Measurements from ENCODE around the gene TST. TPM values are rescaled to one million over a fixed set of nuclear protein-coding genes. Genes with fewer than 3 reads are reported as not detected.

TST gene
- total and polyA plus RNA-seq, 4 donors, result 30.2 to 107 (median 56.7) TPM

DNA sequence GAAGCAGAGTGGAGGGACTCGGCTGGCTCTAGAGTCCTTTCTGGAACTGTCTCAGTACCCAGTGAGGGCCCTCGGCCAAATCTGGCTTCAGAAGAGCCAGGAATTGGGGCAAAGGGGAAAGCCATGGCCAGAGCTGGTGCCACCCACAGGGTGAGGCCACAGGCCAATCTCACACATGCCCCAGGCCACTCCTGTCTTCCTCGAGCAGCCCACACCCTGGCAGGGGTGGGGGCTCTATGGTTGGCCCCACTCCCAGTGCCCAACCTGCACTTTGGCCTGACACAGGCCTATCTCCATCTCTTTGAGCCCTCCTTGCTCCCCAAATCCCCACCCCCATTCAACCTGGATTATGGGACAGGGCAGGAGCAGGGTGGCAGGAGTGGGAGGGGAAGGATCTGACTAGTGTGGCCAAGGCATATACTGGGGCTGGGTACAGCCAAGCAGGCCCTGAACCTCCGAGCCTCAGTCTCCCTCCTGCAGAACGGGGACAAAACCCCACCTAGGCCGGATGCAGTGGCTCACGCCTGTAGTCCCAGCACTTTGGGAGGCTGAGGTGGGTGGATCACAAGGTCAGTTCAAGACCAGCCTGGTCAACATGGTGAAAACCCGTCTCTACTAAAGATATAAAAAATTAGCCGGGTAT lies 6.9 kb downstream of the TST start:
- no peak overlapping the region for H3K4me3 ChIP-seq
- H3K4me1 ChIP-seq (ENCODE audit: control insufficient read depth in 5 of 5, insufficient read depth in 5 of 5, low read length in 5 of 5), result peaks cover 0 to 18% (median 11%) of the 10 kb centered on the region in 5 donors
- H3K9ac ChIP-seq (ENCODE audit: insufficient read depth in 1 of 2, low read length in 2 of 2), result no peak overlapping the region
- 81 to 94% methylated on average over 8 to 9 of the region's 9 CpGs for WGBS, 2 donors
- no peaks in the 10 kb centered on the region for H3K9me3 ChIP-seq (ENCODE audit: control insufficient read depth in 4 of 4, insufficient read depth in 3 of 4, low read length in 3 of 4)
- no peak for DNase-seq
- peaks cover 0 to 4% (median 0%) of the 10 kb centered on the region in 4 donors for H3K36me3 ChIP-seq (ENCODE audit: control insufficient read depth in 4 of 4, insufficient read depth in 4 of 4, low read length in 4 of 4)
- no peak for ATAC-seq (ENCODE audit: insufficient read depth, low FRiP score)
- H3K27ac ChIP-seq (ENCODE audit: low read depth in 1 of 2, low read length in 1 of 2), result no peak overlapping the region
- TF ChIP-seq, protein P1, sequence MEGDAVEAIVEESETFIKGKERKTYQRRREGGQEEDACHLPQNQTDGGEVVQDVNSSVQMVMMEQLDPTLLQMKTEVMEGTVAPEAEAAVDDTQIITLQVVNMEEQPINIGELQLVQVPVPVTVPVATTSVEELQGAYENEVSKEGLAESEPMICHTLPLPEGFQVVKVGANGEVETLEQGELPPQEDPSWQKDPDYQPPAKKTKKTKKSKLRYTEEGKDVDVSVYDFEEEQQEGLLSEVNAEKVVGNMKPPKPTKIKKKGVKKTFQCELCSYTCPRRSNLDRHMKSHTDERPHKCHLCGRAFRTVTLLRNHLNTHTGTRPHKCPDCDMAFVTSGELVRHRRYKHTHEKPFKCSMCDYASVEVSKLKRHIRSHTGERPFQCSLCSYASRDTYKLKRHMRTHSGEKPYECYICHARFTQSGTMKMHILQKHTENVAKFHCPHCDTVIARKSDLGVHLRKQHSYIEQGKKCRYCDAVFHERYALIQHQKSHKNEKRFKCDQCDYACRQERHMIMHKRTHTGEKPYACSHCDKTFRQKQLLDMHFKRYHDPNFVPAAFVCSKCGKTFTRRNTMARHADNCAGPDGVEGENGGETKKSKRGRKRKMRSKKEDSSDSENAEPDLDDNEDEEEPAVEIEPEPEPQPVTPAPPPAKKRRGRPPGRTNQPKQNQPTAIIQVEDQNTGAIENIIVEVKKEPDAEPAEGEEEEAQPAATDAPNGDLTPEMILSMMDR (IDR thresholded peaks at IDR 0.05; ENCODE audit: control extremely low read depth, extremely low read depth), result no peak
- H3K27me3 ChIP-seq (ENCODE audit: control insufficient read depth in 3 of 3, insufficient read depth in 3 of 3, low read length in 2 of 3), result no peaks in the 10 kb centered on the region

GRCh38 chr22:37011472-37011871 lies 7.8 kb downstream of the TST start:
- Histone ChIP-seq H3K27ac (ENCODE audit: low read depth in 1 of 2, low read length in 1 of 2) (no peak overlapping the region), H3K9me3 (ENCODE audit: control insufficient read depth in 4 of 4, insufficient read depth in 3 of 4, low read length in 3 of 4) (no peaks in the 10 kb centered on the region), H3K4me1 (ENCODE audit: control insufficient read depth in 5 of 5, insufficient read depth in 5 of 5, low read length in 5 of 5) (peaks cover 0 to 13% (median 2%) of the 10 kb centered on the region in 5 donors), H3K4me3 (no peak overlapping the region), H3K9ac (ENCODE audit: insufficient read depth in 1 of 2, low read length in 2 of 2) (no peak overlapping the region), H3K36me3 (ENCODE audit: control insufficient read depth in 4 of 4, insufficient read depth in 4 of 4, low read length in 4 of 4) (peaks cover 0 to 4% (median 0%) of the 10 kb centered on the region in 4 donors), H3K27me3 (ENCODE audit: control insufficient read depth in 3 of 3, insufficient read depth in 3 of 3, low read length in 2 of 3) (no peaks in the 10 kb centered on the region)
- 94 to 97% methylated on average over 3 of the region's 3 CpGs for WGBS, 2 donors
- ATAC-seq (ENCODE audit: insufficient read depth, low FRiP score) (no peak), DNase-seq (no peak)
- TF ChIP-seq, protein P1 (IDR thresholded peaks at IDR 0.05; ENCODE audit: control extremely low read depth, extremely low read depth), result no peak

GRCh38 chr22:37010976-37011375 lies 8.3 kb downstream of the TST start:
- no peak overlapping the region for H3K4me3 ChIP-seq
- ATAC-seq (ENCODE audit: insufficient read depth, low FRiP score) (no peak), DNase-seq (no peak)
- no peaks in the 10 kb centered on the region for H3K36me3 ChIP-seq (ENCODE audit: control insufficient read depth in 4 of 4, insufficient read depth in 4 of 4, low read length in 4 of 4)
- H3K27me3 ChIP-seq (ENCODE audit: control insufficient read depth in 3 of 3, insufficient read depth in 3 of 3, low read length in 2 of 3), result no peaks in the 10 kb centered on the region
- TF ChIP-seq, protein P1 (IDR thresholded peaks at IDR 0.05; ENCODE audit: control extremely low read depth, extremely low read depth), result no peak
- H3K4me1 ChIP-seq (ENCODE audit: control insufficient read depth in 5 of 5, insufficient read depth in 5 of 5, low read length in 5 of 5), result peaks cover 0 to 13% (median 0%) of the 10 kb centered on the region in 5 donors
- WGBS, 2 donors, result 87 to 91% methylated on average over 20 of the region's 20 CpGs
- H3K9ac ChIP-seq (ENCODE audit: insufficient read depth in 1 of 2, low read length in 2 of 2), result no peak overlapping the region
- no peak overlapping the region for H3K27ac ChIP-seq (ENCODE audit: low read depth in 1 of 2, low read length in 1 of 2)
- no peaks in the 10 kb centered on the region for H3K9me3 ChIP-seq (ENCODE audit: control insufficient read depth in 4 of 4, insufficient read depth in 3 of 4, low read length in 3 of 4)

DNA sequence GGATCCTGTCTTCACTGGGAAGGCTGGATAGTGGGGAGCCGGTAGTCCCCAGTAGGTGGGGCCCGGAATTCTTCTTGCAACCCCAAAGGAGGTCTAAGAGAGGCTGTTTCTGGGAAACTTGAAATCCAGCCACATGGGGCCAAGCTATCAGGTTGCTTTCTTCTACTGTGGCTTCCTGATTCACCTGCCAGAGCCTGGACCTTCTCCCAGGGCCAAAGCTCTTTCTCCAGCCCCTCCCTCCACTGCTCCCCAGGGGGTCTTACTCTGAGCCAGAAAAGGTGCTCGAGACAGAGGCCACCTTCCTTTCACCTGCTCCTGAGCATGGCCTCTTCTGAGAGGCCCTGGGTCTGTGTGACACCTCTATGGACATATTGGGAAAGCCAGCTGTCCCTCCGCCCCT lies 9.1 kb downstream of the TST start:
- no peak for ATAC-seq (ENCODE audit: insufficient read depth, low FRiP score)
- Histone ChIP-seq H3K4me1 (ENCODE audit: control insufficient read depth in 5 of 5, insufficient read depth in 5 of 5, low read length in 5 of 5) (peaks cover 0 to 11% (median 0%) of the 10 kb centered on the region in 5 donors), H3K36me3 (ENCODE audit: control insufficient read depth in 4 of 4, insufficient read depth in 4 of 4, low read length in 4 of 4) (no peaks in the 10 kb centered on the region), H3K4me3 (no peak overlapping the region), H3K27ac (ENCODE audit: low read depth in 1 of 2, low read length in 1 of 2) (no peak overlapping the region), H3K9me3 (ENCODE audit: control insufficient read depth in 4 of 4, insufficient read depth in 3 of 4, low read length in 3 of 4) (no peaks in the 10 kb centered on the region), H3K27me3 (ENCODE audit: control insufficient read depth in 3 of 3, insufficient read depth in 3 of 3, low read length in 2 of 3) (no peaks in the 10 kb centered on the region), H3K9ac (ENCODE audit: insufficient read depth in 1 of 2, low read length in 2 of 2) (no peak overlapping the region)
- DNase-seq, result no peak
- TF ChIP-seq, protein P1 (IDR thresholded peaks at IDR 0.05; ENCODE audit: control extremely low read depth, extremely low read depth), result no peak
- 85 to 89% methylated on average over 4 of the region's 4 CpGs for WGBS, 2 donors

All from lung (tissue), 12 donors.